Ureter (tissue), 1 donor: ENCODE data around the gene PDK1. TPM values are rescaled to one million over a fixed set of nuclear protein-coding genes. Genes with fewer than 3 reads are reported as not detected.

Experiments
- DNase-seq: peaks from one replicate; pipeline ENCODE4 v3.0.0-alpha.2; 2020; ENCODE audit warnings: low spot score
- total RNA-seq: library from RNA; stranded (reverse); gene quantifications from one replicate; pipeline ENCODE4 v1.2.4, GENCODE V29; 2023
- donor health status: DM: yes; HTN: yes; CAD: no.

Gene PDK1
- total RNA-seq, 1 donor from 2014 or later, result 31.4 TPM

- no peak for DNase-seq
These were observed 41.4 kb downstream of the PDK1 start for GRCh38 chr2:172597176-172597842.

GRCh38 chr2:172599947-172600346, 44.1 kb downstream of the PDK1 start:
- no peak for DNase-seq

- no peak for DNase-seq
These were observed 44.7 kb downstream of the PDK1 start for GRCh38 chr2:172600557-172601008.

- DNase-seq, result no peak
These were observed 50.4 kb downstream of the PDK1 start for GRCh38 chr2:172606285-172606684.

- DNase-seq, result no peak
These were observed 51.6 kb downstream of the PDK1 start for GRCh38 chr2:172607379-172607928.

GRCh38 chr2:172609488-172609887, 53.6 kb downstream of the PDK1 start:
- no peak for DNase-seq

- no peak for DNase-seq
These were observed 56.2 kb downstream of the PDK1 start for GRCh38 chr2:172612051-172612450.

GRCh38 chr2:172613040-172613439, 57.1 kb downstream of the PDK1 start:
- DNase-seq, result no peak

- DNase-seq, result no peak
These were observed 57.8 kb downstream of the PDK1 start for GRCh38 chr2:172613615-172614231.

- DNase-seq, result no peak
These were observed 59.0 kb downstream of the PDK1 start for GRCh38 chr2:172614932-172615331.

- no peak for DNase-seq
These were observed 59.9 kb downstream of the PDK1 start for GRCh38 chr2:172615727-172616261.

GRCh38 chr2:172617115-172617514, 61.2 kb downstream of the PDK1 start:
- no peak for DNase-seq

GRCh38 chr2:172623249-172623965, 67.5 kb downstream of the PDK1 start:
- DNase-seq, result no peak

- no peak for DNase-seq
These were observed 69.1 kb downstream of the PDK1 start for GRCh38 chr2:172624996-172625395.

- no peak for DNase-seq
These were observed 71.3 kb downstream of the PDK1 start for GRCh38 chr2:172627181-172627580.

- no peak for DNase-seq
These were observed 72.2 kb downstream of the PDK1 start for GRCh38 chr2:172628085-172628484.

GRCh38 chr2:172629586-172629985, 73.7 kb downstream of the PDK1 start:
- no peak for DNase-seq

- no peak for DNase-seq
These were observed 74.3 kb downstream of the PDK1 start for GRCh38 chr2:172630181-172630580.

GRCh38 chr2:172634477-172634876, 78.6 kb downstream of the PDK1 start:
- DNase-seq, result no peak

- no peak for DNase-seq
These were observed 79.7 kb downstream of the PDK1 start for GRCh38 chr2:172635548-172635947.

GRCh38 chr2:172639256-172639655, 83.4 kb downstream of the PDK1 start:
- DNase-seq, result no peak

GRCh38 chr2:172639823-172640222, 83.9 kb downstream of the PDK1 start:
- no peak for DNase-seq
